HCT116 (cell line): ENCODE data around the gene SNX13. TPM values are rescaled to one million over a fixed set of nuclear protein-coding genes. Genes with fewer than 3 reads are reported as not detected.
"Not testable (repeated sequence)": the region's sequence is repeated elsewhere in the genome, so short reads cannot be mapped to it uniquely, and the experiment has no call there.

Experiments used
- ATAC-seq: fragments of 200-7000 bp; cut with Tn5 transposase; 2 replicates; pipeline ENCODE4 v1.9.1; 2020; ENCODE audit warnings: mild to moderate bottlenecking, moderate library complexity
- BruUV-seq: library from RNA; stranded (reverse); fragments of 400-500 nt; replicated peaks from 2 replicates; lab custom pipeline; 2021; lab: Mats Ljungman, UMichigan
- CTCF ChIA-PET: fragments of 300-600 bp; sonication (Branson Sonifier 250); formaldehyde crosslinking; loops from one replicate; lab custom pipeline; 2021; ENCODE audit warnings: antibody characterized with exemption; lab: Charles Lee
- POLR2A ChIA-PET: fragments of 300-600, 350-600 bp; sonication (Branson Sonifier 250); formaldehyde crosslinking; loops from one replicate; lab custom pipeline; 2021; ENCODE audit warnings: antibody characterized with exemption; lab: Charles Lee
- RAD21 ChIA-PET, 2 experiments: fragments of 300-600 bp; sonication (Branson Sonifier 250); formaldehyde crosslinking; loops; one replicate each; lab custom pipeline; 2023; ENCODE audit warnings: low total read pairs in 2 of 2; ENCODE audit not compliant: uncharacterized antibody in 2 of 2, unreplicated experiment in 2 of 2, low non-redundant PET in 1 of 2; lab: Charles Lee
- DNase-seq: peaks from one replicate; pipeline ENCODE4 v3.0.0-alpha.2; 2010; ENCODE audit warnings: low read depth, low spot score
- H2AFZ ChIP-seq: fragments of 200-600 bp; shearing (Covaris generic), sonication (generic); 2 replicates; pipeline ENCODE4 v1.6.1; 2017; ENCODE audit warnings: low read depth, mixed run types, mixed read lengths, antibody characterized with exemption, low read length; ENCODE audit not compliant: poor library complexity, severe bottlenecking
- H3K27ac ChIP-seq: 2 replicates; pipeline ENCODE4 v1.5.1; 2012; ENCODE audit warnings: low read depth, low read length
- H3K27me3 ChIP-seq: fragments of 200-600 bp; sonication (generic); 2 replicates; pipeline ENCODE4 v1.6.1; 2016; ENCODE audit warnings: mixed run types, low read length, mixed read lengths; ENCODE audit not compliant: insufficient read depth
- H3K36me3 ChIP-seq, 2 experiments: fragments of 200-500 bp in 1 of 2; fragments of 200-600 bp in 1 of 2; sonication (Bioruptor generic) in 1 of 2; sonication (generic) in 1 of 2; 2 replicates each; pipeline versions ENCODE4 v1.5.1 to v1.6.1; 2014 to 2016; ENCODE audit warnings: low read length in 2 of 2, inconsistent platforms in 1 of 2, mixed read lengths in 1 of 2, mixed run types in 1 of 2; ENCODE audit not compliant: insufficient read depth in 2 of 2, control insufficient read depth in 1 of 2
- H3K4me1 ChIP-seq, 2 experiments: fragments of 200-600 bp in 1 of 2; sonication (generic) in 1 of 2; 2 replicates each; pipeline versions ENCODE4 v1.5.1 to v1.6.1; 2012 to 2017; ENCODE audit warnings: low read length in 2 of 2, inconsistent platforms in 1 of 2, mild to moderate bottlenecking in 1 of 2, mixed read lengths in 1 of 2, mixed run types in 1 of 2, moderate library complexity in 1 of 2; ENCODE audit not compliant: insufficient read depth in 2 of 2, control insufficient read depth in 1 of 2
- H3K4me2 ChIP-seq: fragments of 200-600 bp; sonication (generic); 2 replicates; pipeline ENCODE4 v1.6.1; 2017; ENCODE audit warnings: mixed run types, low read length, mixed read lengths
- H3K4me3 ChIP-seq, 2 experiments: fragments of 200-600 bp in 1 of 2; sonication (generic) in 1 of 2; replicated peaks in 1 of 2; 2 replicates each; pipeline ENCODE4 v1.5.1; 2011 to 2016; ENCODE audit warnings: low read length in 2 of 2, control low read depth in 1 of 2, low read depth in 1 of 2, mild to moderate bottlenecking in 1 of 2, mixed read lengths in 1 of 2, mixed run types in 1 of 2
- H3K79me2 ChIP-seq: fragments of 200-600 bp; sonication (generic); 2 replicates; pipeline ENCODE4 v1.6.1; 2017; ENCODE audit warnings: mild to moderate bottlenecking, mixed run types, low read length, moderate library complexity, mixed read lengths; ENCODE audit not compliant: insufficient read depth
- H3K9ac ChIP-seq: fragments of 200-600 bp; sonication (generic); 2 replicates; pipeline ENCODE4 v1.6.1; 2016; ENCODE audit warnings: low read length, mixed read lengths
- H3K9me2 ChIP-seq: fragments of 200-600 bp; sonication (generic), shearing (Covaris generic); 2 replicates; pipeline ENCODE4 v1.6.1; 2017; ENCODE audit warnings: mixed run types, mild to moderate bottlenecking, moderate library complexity; ENCODE audit not compliant: insufficient read depth
- H3K9me3 ChIP-seq, 2 experiments: fragments of 200-500 bp in 1 of 2; fragments of 200-600 bp in 1 of 2; sonication (Bioruptor generic) in 1 of 2; sonication (generic) in 1 of 2; 2 replicates each; pipeline ENCODE4 v1.6.1; 2014 to 2017; ENCODE audit warnings: low read length in 2 of 2, mixed read lengths in 2 of 2, inconsistent platforms in 1 of 2, low read depth in 1 of 2, mild to moderate bottlenecking in 1 of 2, mixed run types in 1 of 2, moderate library complexity in 1 of 2; ENCODE audit not compliant: control insufficient read depth in 1 of 2, insufficient read depth in 1 of 2
- H4K20me1 ChIP-seq: fragments of 200-600 bp; sonication (generic), shearing (Covaris generic); 2 replicates; pipeline ENCODE4 v1.6.1; 2017; ENCODE audit warnings: mixed run types, mild to moderate bottlenecking, moderate library complexity; ENCODE audit not compliant: insufficient read depth
- CBX3 ChIP-seq: IDR thresholded peaks from 2 replicates; pipeline ENCODE4 v1.6.1; 2012; ENCODE audit warnings: low read depth
- EGR1 ChIP-seq: IDR thresholded peaks from 2 replicates; pipeline ENCODE4 v1.6.1; 2012; ENCODE audit warnings: low read depth
- ELF1 ChIP-seq: IDR thresholded peaks from 2 replicates; pipeline ENCODE4 v1.6.1; 2012; ENCODE audit warnings: low read depth, borderline replicate concordance
- FOSL1 ChIP-seq: IDR thresholded peaks from 2 replicates; pipeline ENCODE4 v1.6.1; 2012; ENCODE audit warnings: low read depth
- POLR2A ChIP-seq: IDR thresholded peaks from 2 replicates; pipeline ENCODE4 v1.7.0; 2011; ENCODE audit warnings: borderline replicate concordance; ENCODE audit not compliant: insufficient read depth, insufficient read length; ENCODE audit errors: extremely low read depth
- POLR2AphosphoS5 ChIP-seq: IDR thresholded peaks from 2 replicates; pipeline ENCODE4 v1.6.1; 2011; ENCODE audit warnings: mild to moderate bottlenecking, low read depth, low read length, moderate library complexity
- SIN3A ChIP-seq: IDR thresholded peaks from 2 replicates; pipeline ENCODE4 v1.6.1; 2012; ENCODE audit warnings: low read depth
- SP1 ChIP-seq: IDR thresholded peaks from 2 replicates; pipeline ENCODE4 v1.6.1; 2012; ENCODE audit warnings: low read depth
- SRF ChIP-seq: IDR thresholded peaks from 2 replicates; pipeline ENCODE4 v1.6.1; 2012; ENCODE audit warnings: low read depth
- TCF7L2 ChIP-seq: IDR thresholded peaks from 2 replicates; pipeline ENCODE4 v1.7.0; 2011; ENCODE audit warnings: borderline replicate concordance, inconsistent platforms; ENCODE audit not compliant: insufficient read depth, insufficient read length; ENCODE audit errors: extremely low read depth
- YY1 ChIP-seq: IDR thresholded peaks from 2 replicates; pipeline ENCODE4 v1.6.1; 2011; ENCODE audit warnings: low read length, low read depth, moderate library complexity, mild to moderate bottlenecking; ENCODE audit not compliant: insufficient replicate concordance; ENCODE audit errors: extremely low read depth
- ZFX ChIP-seq: fragments of 450-650 bp; IDR thresholded peaks from 2 replicates; pipeline ENCODE4 v1.6.1; 2017
- ZNF274 ChIP-seq: fragments of 200-500 bp; sonication (Bioruptor generic); IDR thresholded peaks from 2 replicates; pipeline ENCODE4 v1.6.1; 2014; ENCODE audit warnings: mild to moderate bottlenecking, low read depth, low read length, inconsistent platforms
- intact Hi-C: fragments of 100-400 bp; cut with micrococcal nuclease; formaldehyde crosslinking; loops from 2 replicates; pipeline ENCODE4 v1.10.0; 2022
- total RNA-seq: library from RNA; stranded (reverse); gene quantifications from one replicate; pipeline ENCODE4 v1.2.1, GENCODE V29; 2021; ENCODE audit not compliant: unreplicated experiment
- TF ChIP-seq, protein P1 (sequence below): IDR thresholded peaks from 2 replicates; pipeline ENCODE4 v1.6.1; 2012

SNX13 gene
- total RNA-seq, 1 experiment from 2014 or later = 33.4 TPM

DNA sequence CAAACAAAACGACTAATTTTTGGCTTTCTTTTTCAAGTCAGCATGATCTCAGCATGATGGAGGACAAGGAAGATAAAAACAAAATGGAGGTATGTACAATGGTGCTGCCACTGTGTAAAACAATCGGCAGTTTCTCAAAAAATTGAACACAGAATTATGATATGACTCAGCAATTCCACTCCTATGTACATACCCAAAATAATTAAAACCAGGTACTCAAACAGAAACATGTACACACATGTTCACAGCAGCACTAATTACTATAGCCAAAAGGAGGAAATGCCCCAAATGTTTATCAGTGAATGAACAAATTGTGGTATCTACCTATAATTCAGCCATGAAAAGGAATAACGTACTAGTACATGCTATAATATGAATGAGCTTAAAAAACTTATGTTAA, 29.9 kb downstream of the SNX13 start:
- RAD21 ChIA-PET = no interaction called here
- H3K9me3 ChIP-seq = no peaks in the 10 kb centered on the region
- intact Hi-C loops = no loop called here
- H3K36me3 ChIP-seq = no peaks in the 10 kb centered on the region
- TF ChIP-seq FOSL1 (no peak), ELF1 (no peak), CBX3 (no peak)
- no peak overlapping the region for H3K4me2 ChIP-seq
- H3K27ac ChIP-seq = no peak overlapping the region
- H3K4me3 ChIP-seq = no peak overlapping the region
- CTCF ChIA-PET = no interaction called here
- BruUV-seq = no TSS peak
- no peak overlapping the region for H3K9ac ChIP-seq
- H3K79me2 ChIP-seq = peaks cover 93% of the 10 kb centered on the region
- H4K20me1 ChIP-seq = no peaks in the 10 kb centered on the region
- no peaks in the 10 kb centered on the region; a peak in 1 of 4 replicates for H3K4me1 ChIP-seq
- POLR2A ChIA-PET = no interaction called here
- H2AFZ ChIP-seq = no peak overlapping the region
- no peaks in the 10 kb centered on the region for H3K27me3 ChIP-seq
- DNase-seq (no peak), ATAC-seq (no peak)
- H3K9me2 ChIP-seq = no peaks in the 10 kb centered on the region

DNA sequence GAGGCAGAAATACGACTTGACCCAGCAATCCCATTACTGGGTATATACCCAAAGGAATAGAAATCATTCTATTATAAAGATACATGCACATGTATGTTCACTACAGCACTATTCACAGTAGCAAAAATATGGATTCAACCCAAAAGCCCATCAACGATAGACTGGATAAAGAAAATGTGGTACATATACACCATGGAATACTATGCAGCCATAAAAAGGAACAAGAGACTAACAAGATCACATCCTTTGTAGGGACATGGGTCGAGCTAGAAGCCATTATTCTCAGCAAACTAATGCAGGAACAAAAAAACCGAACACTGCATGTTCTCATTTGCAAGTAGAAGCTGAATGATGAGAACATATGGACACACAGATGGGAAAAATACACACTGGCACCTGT, 31.0 kb downstream of the SNX13 start:
- ATAC-seq, H3K9ac ChIP-seq, H3K4me3 ChIP-seq, H2AFZ ChIP-seq, BruUV-seq, intact Hi-C loops, H3K36me3 ChIP-seq, H3K27ac ChIP-seq, H3K27me3 ChIP-seq, POLR2A ChIA-PET, H3K4me2 ChIP-seq, CTCF ChIA-PET, H3K9me3 ChIP-seq, H4K20me1 ChIP-seq, RAD21 ChIA-PET, DNase-seq, H3K4me1 ChIP-seq, H3K9me2 ChIP-seq: not testable (repeated sequence)
- H3K79me2 ChIP-seq = peaks cover 91% of the 10 kb centered on the region

DNA sequence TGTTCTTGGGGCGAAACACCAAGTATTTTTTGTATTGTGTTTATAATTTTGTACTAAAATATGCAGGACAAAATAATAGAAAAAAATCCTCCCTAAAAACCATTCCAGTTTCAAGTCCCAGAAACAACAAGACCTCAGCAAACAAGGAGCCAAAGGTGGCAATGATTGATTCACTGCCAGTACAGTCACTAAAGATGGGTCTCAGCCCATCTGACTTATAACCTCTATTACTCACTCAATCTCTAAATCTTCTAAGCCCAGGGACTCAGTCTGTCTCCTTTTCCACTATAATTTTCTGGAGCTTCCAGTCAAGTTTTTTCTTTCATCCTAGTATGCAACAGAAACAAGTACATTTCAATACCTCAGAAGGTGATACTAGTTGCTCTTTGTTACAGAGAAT, 33.3 kb downstream of the SNX13 start:
- ATAC-seq (no peak), DNase-seq (no peak)
- ChIA-PET RAD21 (no interaction called here), CTCF (no interaction called here), POLR2A (no interaction called here)
- H3K9ac ChIP-seq = no peak overlapping the region
- no peaks in the 10 kb centered on the region for H3K27me3 ChIP-seq
- no peak overlapping the region for H3K4me3 ChIP-seq
- H3K4me2 ChIP-seq = no peak overlapping the region
- H3K27ac ChIP-seq = no peak overlapping the region
- peaks cover 88% of the 10 kb centered on the region for H3K79me2 ChIP-seq
- intact Hi-C loops = no loop called here
- no TSS peak for BruUV-seq
- no peaks in the 10 kb centered on the region for H4K20me1 ChIP-seq
- H3K9me2 ChIP-seq = no peaks in the 10 kb centered on the region
- no peaks in the 10 kb centered on the region for H3K4me1 ChIP-seq
- H3K36me3 ChIP-seq = no peaks in the 10 kb centered on the region
- no peak overlapping the region for H2AFZ ChIP-seq
- H3K9me3 ChIP-seq = no peaks in the 10 kb centered on the region
- TF ChIP-seq POLR2AphosphoS5 (no peak), ELF1 (no peak), SIN3A (no peak), EGR1 (no peak), POLR2A (no peak), ZFX (no peak), SP1 (no peak), ZNF274 (no peak), YY1 (no peak), FOSL1 (no peak), TCF7L2 (no peak), SRF (no peak)
- TF ChIP-seq, protein P1, sequence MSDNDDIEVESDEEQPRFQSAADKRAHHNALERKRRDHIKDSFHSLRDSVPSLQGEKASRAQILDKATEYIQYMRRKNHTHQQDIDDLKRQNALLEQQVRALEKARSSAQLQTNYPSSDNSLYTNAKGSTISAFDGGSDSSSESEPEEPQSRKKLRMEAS = no peak
